Amniotic stem cell (primary cell): ENCODE measurements around the gene HDLBP.

Experiments used
- DNase-seq: peaks from one replicate; lab custom pipeline; 2025; lab: John Stamatoyannopoulos, UW

Gene HDLBP

GRCh38 chr2:241249654-241250053 is 65.8 kb downstream of the HDLBP start:
- no peak for DNase-seq

DNA sequence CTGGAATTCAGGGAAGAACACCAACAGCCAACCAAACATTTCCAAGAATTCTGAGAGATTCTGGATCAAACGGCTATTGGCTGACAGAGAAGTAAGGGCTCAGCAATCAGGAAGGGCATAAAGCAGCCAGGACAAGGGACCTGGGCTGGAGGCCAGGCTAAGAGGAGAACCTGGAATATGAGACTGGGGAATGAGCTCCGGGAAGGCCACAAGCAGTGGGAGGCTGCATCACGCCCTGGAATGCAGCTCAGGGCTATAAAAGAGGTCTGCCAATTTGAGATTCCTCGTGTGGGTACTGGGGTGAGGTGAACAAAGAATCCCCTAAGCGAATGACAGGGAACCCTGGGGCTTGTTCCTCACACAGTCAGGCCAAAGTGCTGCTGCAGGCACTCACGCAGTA is 66.6 kb downstream of the HDLBP start:
- no peak for DNase-seq

DNA sequence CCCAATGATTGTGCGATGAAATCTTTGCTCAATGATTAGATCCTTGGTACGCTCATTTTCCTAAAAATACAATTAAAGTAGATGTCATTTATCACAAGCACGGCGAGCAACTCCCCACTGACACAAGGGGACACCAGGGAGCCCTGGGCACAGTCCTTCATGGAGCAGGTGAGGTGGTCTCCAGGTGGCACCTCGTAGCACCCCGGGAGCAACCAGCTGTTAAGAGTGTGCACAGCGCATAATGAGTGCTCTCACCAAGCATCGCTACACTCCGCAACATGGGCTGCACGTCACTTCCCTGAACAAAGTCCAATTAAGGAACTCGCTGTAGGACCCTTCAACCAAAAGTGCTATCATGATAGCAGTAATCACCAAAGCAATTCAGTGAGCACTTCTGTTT is 67.2 kb downstream of the HDLBP start:
- DNase-seq: no peak

DNA sequence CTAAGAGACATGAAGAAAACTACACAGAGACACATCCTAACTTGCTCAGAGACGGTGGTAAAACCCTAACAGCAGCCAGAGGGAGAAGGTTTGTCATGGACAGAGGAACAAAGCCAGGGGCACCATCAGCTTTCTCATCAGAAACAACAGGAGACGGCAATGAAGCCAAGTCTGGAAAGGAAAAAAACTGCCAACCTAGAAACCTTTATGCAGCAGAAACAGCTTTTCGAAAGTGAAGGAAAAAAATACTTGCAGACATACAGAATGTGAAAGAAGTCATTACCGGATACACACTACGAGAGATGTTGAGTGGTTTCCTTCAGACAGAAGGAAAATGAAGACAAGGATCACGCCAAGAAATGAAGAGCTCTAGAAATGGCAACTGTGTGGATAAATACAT is 71.1 kb downstream of the HDLBP start:
- DNase-seq: no peak

DNA sequence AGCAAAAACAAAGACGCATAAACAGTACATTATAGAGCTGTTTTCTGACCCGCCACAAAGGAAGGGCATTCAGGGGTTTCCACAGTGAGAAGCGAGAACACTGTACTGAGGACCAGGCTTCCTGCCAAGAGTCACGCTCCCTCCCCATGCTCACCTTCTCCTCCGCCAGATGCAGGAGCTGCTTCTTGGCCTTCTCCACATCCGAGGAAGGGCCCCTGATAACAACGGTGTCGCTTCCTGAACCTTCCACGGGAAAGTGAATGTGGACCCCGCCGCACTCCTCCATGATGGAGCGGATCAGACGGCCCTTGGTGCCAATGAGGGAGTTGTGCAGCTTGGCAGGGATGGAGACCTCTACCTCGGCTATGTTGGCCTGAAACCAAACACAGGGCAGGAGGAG is 73.2 kb downstream of the HDLBP start:
- DNase-seq: no peak

GRCh38 chr2:241241669-241242068 is 73.8 kb downstream of the HDLBP start:
- DNase-seq: no peak

GRCh38 chr2:241240320-241241004 is 75.0 kb downstream of the HDLBP start:
- no peak for DNase-seq

- DNase-seq: no peak
Observed at GRCh38 chr2:241239552-241240202, 75.8 kb downstream of the HDLBP start.

- DNase-seq: no peak
Observed at GRCh38 chr2:241238693-241239198, 76.7 kb downstream of the HDLBP start.

DNA sequence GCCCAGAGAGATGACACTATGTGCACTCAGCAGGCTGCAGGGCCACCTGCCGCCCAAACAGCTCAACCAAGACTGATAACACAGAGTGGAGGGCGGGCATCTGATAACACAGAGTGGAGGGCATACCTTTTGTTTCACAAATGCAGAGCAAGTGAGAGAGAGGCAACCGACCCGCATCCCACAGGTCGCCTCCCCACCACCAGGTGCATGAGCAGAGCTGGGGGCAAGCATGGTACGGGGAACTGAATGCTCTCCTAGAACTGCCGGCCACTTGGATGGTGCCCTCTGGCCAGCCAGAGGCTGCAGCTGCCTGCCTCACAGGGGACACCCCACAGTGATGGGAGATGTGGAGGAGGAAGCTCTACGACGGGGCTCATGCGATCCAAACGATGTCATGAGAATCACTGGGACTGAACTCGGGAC is 77.5 kb downstream of the HDLBP start:
- DNase-seq: no peak

GRCh38 chr2:241237047-241237446 is 78.4 kb downstream of the HDLBP start:
- no peak for DNase-seq

DNA sequence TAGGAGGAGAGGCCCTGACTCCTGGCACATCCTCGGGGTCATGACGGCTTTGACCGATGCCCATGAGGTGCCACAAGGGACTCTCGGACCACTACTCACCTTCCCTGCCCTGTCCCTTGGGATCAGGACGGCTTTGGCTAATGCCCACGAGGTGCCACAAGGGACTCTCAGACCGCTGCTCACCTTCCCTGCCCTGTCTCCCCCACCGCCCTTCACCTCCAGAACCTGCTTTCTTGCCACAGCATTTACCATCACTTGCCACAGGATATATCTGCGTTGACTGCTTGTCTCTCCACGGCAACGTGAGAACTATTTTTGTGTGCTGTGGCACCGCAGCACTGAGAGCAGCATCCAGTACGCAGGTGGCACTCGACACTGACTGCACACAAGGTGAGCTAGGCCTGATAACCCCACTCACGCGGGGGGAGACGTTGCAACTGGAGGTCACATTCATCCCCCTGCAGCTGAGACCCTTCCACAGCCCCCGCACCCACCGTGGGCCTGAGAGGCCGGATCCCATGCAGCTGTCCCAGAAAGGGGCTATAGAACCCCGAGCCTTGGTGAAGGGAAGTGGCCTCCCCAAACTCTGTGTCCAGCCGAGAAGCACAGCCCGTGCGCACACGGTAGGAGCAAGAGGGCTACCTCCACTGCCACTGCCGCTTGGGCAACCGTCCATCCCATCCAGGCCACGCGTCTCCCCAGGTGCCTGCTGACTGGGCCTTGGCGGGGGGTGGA is 79.4 kb downstream of the HDLBP start:
- no peak for DNase-seq

GRCh38 chr2:241234962-241235740 is 80.3 kb downstream of the HDLBP start:
- no peak for DNase-seq

DNA sequence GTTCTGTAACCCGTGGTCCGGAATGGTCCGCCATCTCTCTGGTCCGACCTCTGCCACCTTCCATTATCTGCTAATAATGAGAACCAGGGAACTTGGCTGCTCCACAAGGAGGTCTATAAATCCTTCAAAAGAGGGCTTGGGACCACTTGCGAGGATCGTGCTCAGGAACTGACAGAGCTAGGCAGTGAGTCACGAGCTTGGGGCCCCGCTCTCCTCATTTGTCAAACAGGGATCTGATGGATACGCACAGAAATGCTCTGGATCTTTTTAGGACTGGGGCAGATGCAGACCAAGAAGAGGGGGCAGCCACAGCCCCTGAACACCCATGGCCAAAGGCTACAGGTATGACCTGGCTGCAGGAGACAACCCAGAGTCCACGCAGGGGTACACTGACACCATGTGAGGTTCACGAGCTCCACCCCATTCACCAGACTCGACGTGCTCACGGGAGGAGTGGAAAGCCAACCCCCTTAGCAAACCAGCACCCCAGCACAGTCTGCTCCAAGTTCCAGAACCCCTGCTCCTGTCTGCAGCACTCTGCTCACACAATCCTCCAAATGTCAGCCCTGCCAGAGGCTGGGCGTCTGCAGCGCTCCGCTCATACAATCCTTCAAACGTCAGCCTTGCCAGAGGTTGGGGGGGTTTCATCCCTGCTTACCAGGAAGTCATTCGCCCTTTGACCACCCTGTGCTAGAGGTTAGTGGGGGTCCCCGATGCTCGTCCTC is 81.2 kb downstream of the HDLBP start:
- no peak for DNase-seq

- DNase-seq: no peak
Observed at GRCh38 chr2:241232736-241233575, 82.5 kb downstream of the HDLBP start.

DNA sequence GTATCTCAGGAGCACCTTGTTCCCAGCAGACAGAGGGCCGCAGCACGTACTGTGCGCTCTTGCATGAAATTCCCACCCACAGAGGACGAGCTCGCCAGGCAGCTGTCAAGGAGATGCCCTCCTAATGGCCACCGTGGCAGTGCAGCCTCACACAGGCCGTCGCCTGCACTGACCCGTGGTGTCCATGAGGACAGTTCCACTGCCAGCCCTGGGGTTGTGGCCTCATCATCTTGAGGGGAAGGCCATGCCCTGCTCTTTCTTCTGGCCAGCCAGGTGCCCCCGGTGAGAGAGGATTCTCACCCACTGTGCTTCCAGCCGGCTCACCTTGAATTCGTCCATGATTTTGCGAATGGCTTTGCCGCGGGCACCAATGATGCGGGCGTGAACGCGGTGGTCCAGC is 85.0 kb downstream of the HDLBP start:
- no peak for DNase-seq

DNA sequence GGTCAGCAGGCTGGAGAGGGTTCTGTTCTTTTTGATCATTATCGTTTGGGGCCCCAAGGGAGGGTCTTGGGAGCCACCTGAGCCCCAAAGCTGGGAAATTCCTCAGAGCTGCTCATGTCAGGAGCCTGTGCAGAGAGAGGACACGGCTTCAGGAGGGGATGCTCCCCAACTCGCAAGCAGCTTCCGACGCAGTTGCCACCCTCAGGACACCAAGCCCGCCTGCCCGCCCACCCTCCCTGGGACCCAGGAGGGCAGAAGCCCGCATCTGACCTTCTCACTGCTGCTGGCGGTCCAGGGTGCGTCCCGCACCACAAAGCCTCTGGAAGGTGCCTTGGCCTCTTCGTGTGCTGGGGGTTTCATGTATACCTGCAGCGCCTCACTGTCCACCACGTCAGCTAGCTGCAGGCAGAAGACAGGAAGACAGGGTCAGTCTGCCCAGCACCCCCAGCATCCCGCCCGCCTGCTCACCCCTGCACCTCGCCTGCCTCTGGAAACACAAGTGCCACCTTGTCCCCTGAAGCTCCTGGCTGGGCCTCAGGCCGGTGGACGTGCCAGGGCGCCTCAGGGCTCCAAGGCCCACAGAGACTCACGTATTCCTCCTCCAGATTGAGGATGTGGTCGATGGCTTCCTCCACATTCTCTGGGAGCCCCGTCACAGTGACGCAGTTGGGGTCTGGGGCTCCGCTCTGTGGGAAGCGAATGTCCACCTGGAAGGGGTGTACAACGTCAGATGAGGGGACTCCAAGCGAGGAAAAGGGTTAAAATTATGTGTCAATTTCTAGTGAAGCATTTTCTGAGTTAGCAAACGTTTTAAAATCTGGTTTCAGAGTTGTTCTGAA is 85.7 kb downstream of the HDLBP start:
- DNase-seq: no peak

GRCh38 chr2:241228860-241229516 is 86.5 kb downstream of the HDLBP start:
- DNase-seq: no peak
